ENCODE data around the gene ARRB1. TPM values are rescaled to one million over a fixed set of nuclear protein-coding genes. Genes with fewer than 3 reads are reported as not detected.

Gene ARRB1
- total RNA-seq, 1 donor = 48.2 TPM

DNA sequence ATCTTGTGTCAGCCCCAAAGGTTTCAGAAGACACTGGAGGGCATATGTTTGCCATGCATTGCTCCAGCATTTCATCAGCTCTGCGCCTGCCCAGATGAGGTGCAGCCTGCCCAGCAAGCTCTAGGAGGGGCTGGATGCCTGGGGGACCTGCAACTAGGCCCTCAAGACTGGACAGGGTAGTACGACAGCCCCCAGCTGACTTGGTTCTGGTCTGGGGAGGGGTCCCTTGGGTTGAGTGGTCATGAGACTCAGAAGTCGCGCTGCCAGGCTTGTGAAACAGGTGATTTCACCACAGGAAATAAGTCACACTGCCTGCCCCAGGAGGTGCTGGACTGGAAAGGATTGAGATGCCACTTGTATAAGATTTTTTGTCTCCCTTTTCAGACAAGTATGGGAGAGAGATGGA, 87.5 kb downstream of the ARRB1 start:
- Histone ChIP-seq H3K4me1 (ENCODE audit: insufficient read depth, low read length) (peaks cover 76% of the 10 kb centered on the region), H3K27me3 (ENCODE audit: insufficient read depth, low read length) (no peaks in the 10 kb centered on the region), H3K4me3 (ENCODE audit: low read length) (no peak overlapping the region), H3K9me3 (ENCODE audit: low read depth, low read length) (no peaks in the 10 kb centered on the region)

DNA sequence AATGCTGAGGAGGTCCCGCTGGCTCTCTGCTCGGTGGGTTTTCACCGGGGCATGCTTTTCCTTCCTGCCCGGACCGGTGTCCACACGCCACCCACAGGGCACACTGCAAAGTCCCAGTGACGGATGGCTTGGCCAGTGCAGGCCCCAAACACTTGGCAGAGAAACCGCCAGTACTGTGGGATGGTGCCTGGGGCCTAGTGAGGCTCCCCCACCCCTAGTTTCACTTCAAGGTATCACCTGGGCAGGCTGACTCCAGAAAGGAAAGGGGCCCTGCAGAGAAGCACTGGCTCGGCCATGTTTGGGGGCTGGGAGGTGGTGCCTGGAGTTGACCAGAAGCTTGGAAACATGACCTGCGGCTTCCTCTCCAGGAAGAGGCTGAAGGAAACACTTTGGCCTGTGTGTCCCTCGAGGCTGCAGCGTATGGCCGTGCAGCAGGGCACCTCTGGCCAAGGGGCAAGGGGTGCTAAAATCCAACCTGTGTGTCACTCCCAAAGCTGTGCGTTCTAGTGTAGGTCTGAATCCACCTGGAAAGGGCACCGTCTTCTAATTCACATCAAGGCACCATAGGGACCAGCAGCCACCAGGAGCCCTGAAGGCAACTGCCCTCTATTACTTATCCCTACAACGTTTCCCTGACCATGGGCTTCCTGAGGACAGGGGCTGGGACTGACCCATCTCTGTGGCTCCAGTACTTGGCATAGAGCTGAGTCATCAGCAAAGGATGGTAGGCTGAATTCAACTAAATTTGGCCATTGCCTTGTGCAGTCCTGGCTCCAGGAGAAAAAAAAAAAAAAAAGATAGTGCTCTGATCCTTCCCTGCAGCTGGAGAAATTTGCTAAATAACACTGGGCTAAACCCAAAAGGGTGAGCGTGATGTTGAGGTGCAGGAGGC, 88.3 kb downstream of the ARRB1 start:
- H3K27me3 ChIP-seq (ENCODE audit: insufficient read depth, low read length) = no peaks in the 10 kb centered on the region
- peaks cover 76% of the 10 kb centered on the region for H3K4me1 ChIP-seq (ENCODE audit: insufficient read depth, low read length)
- no peaks in the 10 kb centered on the region for H3K9me3 ChIP-seq (ENCODE audit: low read depth, low read length)
- no peak overlapping the region for H3K4me3 ChIP-seq (ENCODE audit: low read length)

DNA sequence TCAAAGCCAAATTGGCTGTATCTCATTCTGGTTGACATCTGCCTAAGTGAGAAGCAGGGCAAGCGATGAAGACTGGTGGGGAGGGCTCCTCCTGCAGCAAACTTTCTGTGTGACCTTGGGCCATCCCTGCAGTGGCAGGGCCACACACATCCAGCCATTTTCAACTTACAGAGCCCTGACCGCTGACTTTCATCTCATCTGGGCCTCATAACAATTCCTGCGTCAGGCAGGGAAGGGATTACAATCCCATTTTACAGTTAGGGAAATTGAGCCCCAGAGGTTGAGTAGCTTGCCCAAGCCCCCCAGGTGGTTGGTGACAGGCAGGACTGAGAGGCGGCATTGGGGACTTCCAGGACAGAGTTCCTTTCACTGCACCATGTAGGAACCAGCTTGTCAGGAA, 89.0 kb downstream of the ARRB1 start:
- Histone ChIP-seq H3K4me1 (ENCODE audit: insufficient read depth, low read length) (peaks cover 76% of the 10 kb centered on the region), H3K4me3 (ENCODE audit: low read length) (no peak overlapping the region), H3K9me3 (ENCODE audit: low read depth, low read length) (no peaks in the 10 kb centered on the region), H3K27me3 (ENCODE audit: insufficient read depth, low read length) (no peaks in the 10 kb centered on the region)

DNA sequence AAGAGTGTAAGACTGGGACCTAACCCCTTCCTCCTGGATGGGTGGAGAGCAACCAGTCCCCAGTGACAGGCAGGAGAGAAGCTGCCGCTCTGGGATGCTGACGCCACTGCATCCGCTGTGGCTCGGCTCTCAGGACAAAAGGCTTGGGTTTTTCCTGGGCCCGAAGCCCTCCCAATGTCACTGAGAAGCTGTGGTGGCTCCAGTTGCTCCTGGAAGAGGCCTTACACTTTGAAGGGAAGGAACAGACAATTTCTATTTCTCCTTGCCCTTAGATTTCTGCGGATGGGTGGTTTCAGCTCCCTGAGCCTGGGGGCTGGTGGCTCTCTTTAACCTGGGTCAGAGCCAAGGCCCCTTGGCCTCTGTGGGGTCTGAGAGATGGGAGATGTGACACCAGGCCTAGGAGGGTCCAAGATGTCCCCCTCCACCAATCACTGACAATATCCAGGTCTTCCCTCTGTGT, 89.5 kb downstream of the ARRB1 start:
- Histone ChIP-seq H3K9me3 (ENCODE audit: low read depth, low read length) (no peaks in the 10 kb centered on the region), H3K4me3 (ENCODE audit: low read length) (no peak overlapping the region), H3K4me1 (ENCODE audit: insufficient read depth, low read length) (peaks cover 72% of the 10 kb centered on the region), H3K27me3 (ENCODE audit: insufficient read depth, low read length) (no peaks in the 10 kb centered on the region)

DNA sequence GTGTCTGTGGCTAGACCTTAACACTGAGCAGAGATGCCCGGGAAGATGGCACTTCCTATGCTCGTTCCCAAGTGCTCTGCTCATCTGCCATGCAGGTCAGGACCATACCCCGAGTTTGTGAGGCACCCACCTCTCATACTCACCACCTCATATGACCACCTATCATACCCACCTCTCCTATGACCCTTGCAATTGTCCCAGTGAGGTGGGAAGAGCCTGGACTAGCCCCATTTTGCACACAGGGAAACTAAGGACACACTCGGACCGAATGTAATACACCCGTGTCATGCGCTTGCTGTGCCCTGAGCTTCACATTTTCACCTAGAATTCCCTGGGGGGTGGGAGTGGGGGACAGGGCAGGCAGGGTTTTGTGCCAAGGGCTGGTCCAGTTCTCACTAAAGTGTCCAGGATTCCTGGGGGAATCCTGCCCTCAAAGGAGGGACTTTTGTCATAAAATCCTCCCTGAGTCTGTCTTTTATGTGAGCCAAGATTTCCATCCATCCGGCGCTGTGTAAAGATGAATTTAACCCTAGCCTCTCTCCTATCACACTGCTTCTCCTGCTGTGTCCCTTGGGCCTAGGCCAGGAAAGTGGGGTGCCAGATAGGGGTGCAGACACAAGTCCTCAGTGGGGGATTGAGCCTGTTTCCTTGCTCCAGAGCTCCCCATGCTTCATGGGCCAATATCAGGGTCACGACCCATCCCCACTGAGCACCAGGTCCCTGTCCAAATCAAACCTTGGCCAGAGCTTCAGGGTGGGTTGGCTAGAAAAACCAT, 90.9 kb downstream of the ARRB1 start:
- H3K4me1 ChIP-seq (ENCODE audit: insufficient read depth, low read length) = peaks cover 59% of the 10 kb centered on the region
- no peaks in the 10 kb centered on the region for H3K27me3 ChIP-seq (ENCODE audit: insufficient read depth, low read length)
- no peak overlapping the region for H3K4me3 ChIP-seq (ENCODE audit: low read length)
- H3K9me3 ChIP-seq (ENCODE audit: low read depth, low read length) = no peaks in the 10 kb centered on the region

DNA sequence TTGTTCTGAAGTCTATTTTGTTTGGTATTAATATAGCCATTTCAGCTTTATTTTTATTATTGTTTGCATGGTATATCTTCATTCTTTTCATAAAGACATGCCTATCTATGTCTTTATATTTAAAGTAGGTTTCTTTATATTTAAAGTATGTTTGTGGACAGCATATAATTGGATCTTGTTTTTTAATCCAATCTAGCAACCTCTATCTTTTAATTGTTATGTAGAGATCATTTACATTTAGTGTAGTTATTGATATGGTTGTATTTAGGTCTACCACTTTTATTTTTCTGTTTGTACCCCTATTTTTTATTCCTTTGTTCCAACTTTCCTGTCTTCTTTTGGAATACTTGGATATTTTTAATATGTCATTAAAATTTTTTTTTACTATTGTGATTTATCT, 97.1 kb downstream of the ARRB1 start:
- Histone ChIP-seq H3K27me3 (ENCODE audit: insufficient read depth, low read length) (peaks cover 7% of the 10 kb centered on the region), H3K4me1 (ENCODE audit: insufficient read depth, low read length) (no peaks in the 10 kb centered on the region)

DNA sequence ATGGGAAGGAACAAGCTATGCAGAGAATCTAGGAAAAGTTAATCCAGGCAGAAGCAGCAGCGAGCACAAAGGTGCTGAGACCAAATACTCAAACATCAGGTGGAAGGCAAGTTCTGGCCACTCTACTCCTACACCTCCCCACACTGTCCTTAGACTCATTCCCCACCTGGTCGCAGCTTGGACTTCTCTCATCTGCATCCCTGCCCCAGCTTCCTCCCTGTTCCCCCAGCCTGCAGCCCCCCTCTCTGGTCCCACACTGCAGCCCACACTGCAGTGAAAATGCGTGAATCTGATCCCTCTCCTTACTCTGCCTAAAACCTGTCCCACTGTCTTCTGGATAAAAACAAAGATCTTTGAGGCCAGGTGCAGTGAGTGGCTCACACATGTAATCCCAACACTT, 101.8 kb downstream of the ARRB1 start:
- Histone ChIP-seq H3K4me1 (ENCODE audit: insufficient read depth, low read length) (no peaks in the 10 kb centered on the region), H3K27me3 (ENCODE audit: insufficient read depth, low read length) (peaks cover 7% of the 10 kb centered on the region)

More for the DNA sequence above, 97.1 kb downstream of the ARRB1 start:
- Histone ChIP-seq H3K9me3 (ENCODE audit: low read depth, low read length) (peaks cover 4% of the 10 kb centered on the region), H3K4me3 (ENCODE audit: low read length) (no peak overlapping the region)

DNA sequence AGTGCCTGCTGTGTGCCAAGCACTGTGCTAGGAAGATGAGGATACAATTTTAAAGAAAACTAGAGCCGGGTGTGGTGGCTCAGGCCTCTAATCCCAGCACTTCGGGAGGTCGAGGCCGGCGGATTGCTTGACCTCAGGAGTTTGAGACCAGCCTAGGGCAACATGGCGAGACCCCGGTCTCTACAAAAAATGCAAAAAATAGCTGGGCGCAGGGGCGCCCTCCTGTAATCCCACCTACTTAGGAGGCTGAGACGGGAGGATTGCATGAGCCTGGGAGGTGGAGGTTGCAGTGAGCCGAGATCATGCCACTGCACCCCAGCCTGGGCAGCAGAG, 102.6 kb downstream of the ARRB1 start:
- H3K4me1 ChIP-seq (ENCODE audit: insufficient read depth, low read length) = no peaks in the 10 kb centered on the region
- H3K9me3 ChIP-seq (ENCODE audit: low read depth, low read length) = peaks cover 4% of the 10 kb centered on the region
- H3K4me3 ChIP-seq (ENCODE audit: low read length) = no peak overlapping the region
- H3K27me3 ChIP-seq (ENCODE audit: insufficient read depth, low read length) = peaks cover 9% of the 10 kb centered on the region

More for the DNA sequence above, 101.8 kb downstream of the ARRB1 start:
- no peak overlapping the region for H3K4me3 ChIP-seq (ENCODE audit: low read length)
- H3K9me3 ChIP-seq (ENCODE audit: low read depth, low read length) = peaks cover 4% of the 10 kb centered on the region

DNA sequence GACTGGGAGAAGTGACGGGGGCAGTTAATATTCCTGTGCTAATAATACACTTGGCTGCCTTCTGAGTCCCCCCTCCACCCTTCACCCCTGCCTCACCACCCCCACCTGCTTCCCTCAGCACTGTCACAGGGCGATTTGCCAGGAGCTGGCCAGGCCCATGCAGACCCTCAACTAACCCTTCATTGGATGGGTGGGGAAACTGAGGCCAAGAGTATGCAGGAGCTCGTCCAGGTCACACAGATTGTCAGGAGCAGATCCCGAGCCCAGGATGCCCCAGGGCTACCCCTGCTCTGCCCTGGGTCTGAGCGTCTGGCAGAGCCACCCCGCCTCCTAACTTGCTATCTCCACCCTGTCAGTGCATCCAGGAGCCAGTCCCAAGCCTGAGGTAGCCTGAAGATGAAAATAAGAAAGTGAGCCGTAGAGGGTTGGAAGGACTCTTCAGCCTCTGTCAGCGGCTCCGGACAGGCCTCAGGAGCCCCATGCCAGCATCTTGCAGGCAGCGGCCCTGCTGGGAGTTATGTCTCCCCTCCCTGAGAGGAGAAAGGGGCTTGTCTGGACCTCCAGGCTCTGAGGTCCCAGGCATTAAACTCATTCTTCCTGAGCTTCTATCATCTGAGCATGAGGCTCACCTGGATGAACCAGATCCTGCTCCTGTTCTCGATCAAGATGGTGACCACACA, 104.7 kb downstream of the ARRB1 start:
- peaks cover 6% of the 10 kb centered on the region for H3K4me1 ChIP-seq (ENCODE audit: insufficient read depth, low read length)
- peaks cover 20% of the 10 kb centered on the region for H3K27me3 ChIP-seq (ENCODE audit: insufficient read depth, low read length)
- H3K4me3 ChIP-seq (ENCODE audit: low read length) = no peak overlapping the region

DNA sequence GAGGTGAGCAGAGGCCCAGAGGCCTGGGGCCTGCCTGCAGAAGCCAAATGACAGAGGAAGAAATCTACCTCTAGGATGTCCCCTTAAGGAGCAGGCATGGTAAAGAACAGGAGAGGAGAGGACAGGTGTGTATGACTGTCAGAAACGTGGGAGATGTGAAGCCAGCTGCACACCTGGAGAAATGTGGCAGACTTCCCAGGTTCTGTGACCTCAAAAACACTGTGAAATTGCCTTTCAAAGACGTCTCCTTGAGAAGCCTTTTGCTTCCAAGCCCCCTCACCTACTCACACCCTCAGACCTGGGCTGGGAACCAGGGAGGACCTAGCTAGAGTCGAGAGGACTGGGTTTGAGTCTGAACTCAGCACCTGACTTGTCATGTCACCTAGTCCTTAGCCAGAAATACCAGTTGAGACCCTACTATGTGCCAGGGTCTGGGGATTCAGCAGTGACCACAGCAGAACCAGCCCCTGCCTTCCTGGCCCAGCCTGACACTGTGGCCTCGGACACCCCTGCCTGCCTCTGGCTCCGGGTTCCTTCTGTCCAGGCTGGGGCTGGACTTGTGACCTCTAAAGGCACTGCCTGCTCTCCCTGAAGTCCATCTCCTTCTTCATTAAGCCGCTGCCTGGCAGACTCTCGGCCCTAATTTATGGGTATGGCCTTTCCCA, 105.3 kb downstream of the ARRB1 start:
- peaks cover 20% of the 10 kb centered on the region for H3K27me3 ChIP-seq (ENCODE audit: insufficient read depth, low read length)
- H3K9me3 ChIP-seq (ENCODE audit: low read depth, low read length) = no peaks in the 10 kb centered on the region
- H3K4me1 ChIP-seq (ENCODE audit: insufficient read depth, low read length) = peaks cover 9% of the 10 kb centered on the region
- H3K4me3 ChIP-seq (ENCODE audit: low read length) = no peak overlapping the region

More for the DNA sequence above, 104.7 kb downstream of the ARRB1 start:
- H3K9me3 ChIP-seq (ENCODE audit: low read depth, low read length) = no peaks in the 10 kb centered on the region

DNA sequence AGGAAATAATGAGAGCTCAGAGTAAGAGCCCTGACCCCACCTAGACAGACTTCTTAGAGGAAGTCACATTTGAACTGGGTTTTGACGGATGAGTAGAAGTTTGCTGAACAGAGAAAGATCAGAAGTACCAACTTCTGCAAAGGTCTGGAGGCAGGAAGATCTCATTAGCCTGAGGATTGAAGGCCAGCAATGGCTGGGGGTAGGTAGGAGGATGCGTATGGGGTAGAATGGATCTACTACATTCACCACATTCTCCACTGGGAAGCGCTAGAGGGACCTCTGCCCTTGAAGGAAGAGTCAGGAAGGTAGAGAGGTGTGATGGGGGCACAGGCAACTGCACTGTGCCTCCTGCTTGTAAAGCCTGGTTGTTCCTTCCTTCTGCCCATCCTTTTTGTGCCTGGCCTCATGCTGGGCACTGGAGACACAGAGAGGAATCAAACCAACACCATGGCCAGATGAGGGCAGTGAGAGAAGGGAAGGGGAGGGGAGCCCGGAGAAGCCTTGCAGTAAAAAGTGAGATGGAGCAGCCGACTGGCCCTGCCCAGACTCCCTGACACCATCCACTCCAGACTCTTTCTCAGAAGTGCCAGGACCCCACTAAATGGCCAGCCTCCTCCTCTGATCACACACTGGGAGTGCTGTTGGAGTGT, 106.0 kb downstream of the ARRB1 start:
- no peak overlapping the region for H3K4me3 ChIP-seq (ENCODE audit: low read length)
- no peaks in the 10 kb centered on the region for H3K9me3 ChIP-seq (ENCODE audit: low read depth, low read length)
- peaks cover 21% of the 10 kb centered on the region for H3K27me3 ChIP-seq (ENCODE audit: insufficient read depth, low read length)
- H3K4me1 ChIP-seq (ENCODE audit: insufficient read depth, low read length) = peaks cover 16% of the 10 kb centered on the region

DNA sequence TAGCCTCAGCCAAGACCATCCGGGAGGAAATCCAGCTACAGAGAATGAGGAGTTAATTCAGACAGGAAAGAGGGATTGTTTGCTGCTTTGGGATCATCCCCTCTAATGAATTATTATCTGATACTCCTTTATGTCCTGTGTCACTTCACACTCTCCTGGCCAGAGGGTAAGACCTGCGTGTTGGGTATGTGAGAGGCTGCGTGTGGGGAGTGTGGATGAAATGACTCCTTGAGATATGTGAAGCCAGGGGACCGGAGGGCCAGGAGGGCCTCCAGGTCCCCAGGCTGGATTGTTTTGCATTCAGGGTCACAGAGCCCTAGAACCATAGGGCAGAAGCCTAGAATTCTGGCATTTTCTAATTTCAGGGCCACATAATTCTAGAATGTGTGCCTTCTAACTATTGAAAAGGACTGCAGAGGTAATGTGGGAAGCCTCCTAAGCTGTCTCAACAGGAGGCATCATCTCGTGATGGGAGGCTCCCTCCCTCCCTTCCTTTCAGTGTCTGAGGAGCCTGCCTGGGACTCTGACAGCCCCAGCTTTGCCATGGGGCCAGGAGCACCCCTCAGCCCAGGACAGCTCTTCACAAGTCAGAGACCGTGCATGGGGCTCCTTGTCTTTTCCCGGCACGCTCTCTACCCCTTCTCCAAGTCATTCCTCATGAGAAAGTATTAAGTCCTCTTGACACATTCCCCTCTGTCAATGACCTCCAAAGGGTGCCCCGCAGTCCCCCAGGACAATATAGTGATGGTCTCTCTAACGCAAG, 107.2 kb downstream of the ARRB1 start:
- H3K4me3 ChIP-seq (ENCODE audit: low read length) = no peak overlapping the region
- peaks cover 21% of the 10 kb centered on the region for H3K4me1 ChIP-seq (ENCODE audit: insufficient read depth, low read length)
- peaks cover 33% of the 10 kb centered on the region for H3K27me3 ChIP-seq (ENCODE audit: insufficient read depth, low read length)
- no peaks in the 10 kb centered on the region for H3K9me3 ChIP-seq (ENCODE audit: low read depth, low read length)

DNA sequence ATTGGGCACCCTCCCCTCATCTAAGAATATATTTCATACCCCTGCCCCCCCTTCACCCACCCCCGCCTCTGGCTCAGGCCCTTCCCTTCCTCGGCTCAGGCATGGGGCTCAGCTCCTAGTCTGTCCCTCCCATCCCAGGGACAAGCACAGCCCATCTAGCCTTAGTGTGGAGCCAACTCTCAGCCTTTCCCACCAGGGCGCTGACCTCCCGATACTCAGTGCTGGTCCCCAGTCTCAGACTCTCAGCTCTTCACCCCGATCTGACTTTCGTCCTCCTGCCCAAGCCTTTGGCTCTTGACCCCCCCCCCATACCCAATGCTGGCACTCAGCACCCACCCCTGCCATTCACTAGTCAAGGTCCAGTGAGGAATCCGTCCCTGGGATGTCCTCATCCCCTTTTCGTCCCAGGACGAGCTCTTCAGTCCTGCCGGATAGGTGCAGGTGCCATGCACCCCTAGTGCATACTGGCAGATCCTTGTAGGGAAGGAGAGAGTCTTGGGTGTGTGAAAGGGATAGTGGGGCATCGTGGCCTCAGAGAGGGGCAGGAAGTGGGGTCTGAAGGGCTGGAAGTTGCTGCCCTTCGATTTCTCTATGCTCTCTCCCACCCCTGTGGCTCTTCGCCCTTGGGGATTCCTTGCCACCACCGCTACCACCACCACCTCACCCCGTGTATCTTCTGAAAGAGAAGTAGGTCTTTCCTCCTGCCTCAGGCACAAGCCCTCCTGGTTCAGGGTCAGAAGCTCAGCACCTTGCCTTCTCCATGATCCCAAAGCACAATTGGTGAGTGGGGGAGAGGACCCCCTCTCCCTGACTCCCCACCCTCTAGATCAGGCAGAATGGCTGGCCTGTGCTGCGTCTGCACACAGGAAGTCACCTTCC, 108.5 kb downstream of the ARRB1 start:
- Histone ChIP-seq H3K4me3 (ENCODE audit: low read length) (no peak overlapping the region), H3K4me1 (ENCODE audit: insufficient read depth, low read length) (peaks cover 21% of the 10 kb centered on the region), H3K9me3 (ENCODE audit: low read depth, low read length) (no peaks in the 10 kb centered on the region), H3K27me3 (ENCODE audit: insufficient read depth, low read length) (peaks cover 36% of the 10 kb centered on the region)
